Measurements from ENCODE around the gene FITM2. TPM values are rescaled to one million over a fixed set of nuclear protein-coding genes. Genes with fewer than 3 reads are reported as not detected.
A peak's percentile ranks its signal among the peaks of the same experiment; 100 is the strongest.

The FITM2 gene
- total and polyA plus RNA-seq, 2 experiments from 2014 or later = 4.6 to 6.7 TPM

DNA sequence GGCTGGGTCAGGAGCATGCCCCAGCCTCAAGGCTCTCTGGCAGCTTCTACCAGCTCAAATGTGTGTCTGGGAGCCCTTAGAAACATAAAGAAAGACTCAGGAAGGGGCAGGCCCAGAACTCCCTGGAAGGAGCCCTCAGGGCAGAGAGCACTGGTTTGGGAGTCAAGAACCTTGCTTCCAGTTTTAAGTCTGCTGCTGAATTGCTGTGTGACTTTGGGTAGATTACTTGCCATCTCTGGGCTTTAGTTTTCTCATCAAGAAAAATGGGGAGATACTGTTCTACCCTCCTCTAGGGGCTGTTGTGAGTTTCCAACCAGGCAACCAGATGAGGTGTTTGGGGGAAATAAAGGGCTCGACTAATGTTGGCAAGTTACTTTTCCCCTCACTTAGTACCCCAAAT, 55.1 kb downstream of the FITM2 start:
- Histone ChIP-seq H3K27me3 (no peaks in the 10 kb centered on the region), H3K4me1 (ENCODE audit: insufficient read depth) (no peaks in the 10 kb centered on the region), H3K36me3 (replicated peaks; ENCODE audit: insufficient read depth, low read depth) (no peaks in the 10 kb centered on the region), H3K9me3 (ENCODE audit: low read depth) (no peaks in the 10 kb centered on the region), H2AFZ (no peak overlapping the region), H3K79me2 (no peaks in the 10 kb centered on the region), H3K4me2 (no peak overlapping the region), H3K27ac (no peak overlapping the region), H4K20me1 (ENCODE audit: insufficient read depth, poor library complexity, severe bottlenecking) (no peaks in the 10 kb centered on the region), H3K4me3 (no peak overlapping the region), H3K9me2 (replicated peaks; ENCODE audit: insufficient read depth) (no peaks in the 10 kb centered on the region)
- DNase-seq (ENCODE audit: low spot score) = no peak
- WGBS (ENCODE audit: low lambda C conversion rate, missing lambda C conversion rate) = 100% methylated on average over 1 of the region's 1 CpG
- TF ChIP-seq, protein P1, sequence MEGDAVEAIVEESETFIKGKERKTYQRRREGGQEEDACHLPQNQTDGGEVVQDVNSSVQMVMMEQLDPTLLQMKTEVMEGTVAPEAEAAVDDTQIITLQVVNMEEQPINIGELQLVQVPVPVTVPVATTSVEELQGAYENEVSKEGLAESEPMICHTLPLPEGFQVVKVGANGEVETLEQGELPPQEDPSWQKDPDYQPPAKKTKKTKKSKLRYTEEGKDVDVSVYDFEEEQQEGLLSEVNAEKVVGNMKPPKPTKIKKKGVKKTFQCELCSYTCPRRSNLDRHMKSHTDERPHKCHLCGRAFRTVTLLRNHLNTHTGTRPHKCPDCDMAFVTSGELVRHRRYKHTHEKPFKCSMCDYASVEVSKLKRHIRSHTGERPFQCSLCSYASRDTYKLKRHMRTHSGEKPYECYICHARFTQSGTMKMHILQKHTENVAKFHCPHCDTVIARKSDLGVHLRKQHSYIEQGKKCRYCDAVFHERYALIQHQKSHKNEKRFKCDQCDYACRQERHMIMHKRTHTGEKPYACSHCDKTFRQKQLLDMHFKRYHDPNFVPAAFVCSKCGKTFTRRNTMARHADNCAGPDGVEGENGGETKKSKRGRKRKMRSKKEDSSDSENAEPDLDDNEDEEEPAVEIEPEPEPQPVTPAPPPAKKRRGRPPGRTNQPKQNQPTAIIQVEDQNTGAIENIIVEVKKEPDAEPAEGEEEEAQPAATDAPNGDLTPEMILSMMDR (IDR thresholded peaks at IDR 0.05; ENCODE audit: poor library complexity) = no peak
- TF ChIP-seq EZH2 (IDR thresholded peaks at IDR 0.05; ENCODE audit: borderline replicate concordance) = no peak
- TF ChIP-seq EZH2phosphoT487 (IDR thresholded peaks at IDR 0.05; ENCODE audit: low read depth, severe bottlenecking, unreplicated experiment) = no peak

DNA sequence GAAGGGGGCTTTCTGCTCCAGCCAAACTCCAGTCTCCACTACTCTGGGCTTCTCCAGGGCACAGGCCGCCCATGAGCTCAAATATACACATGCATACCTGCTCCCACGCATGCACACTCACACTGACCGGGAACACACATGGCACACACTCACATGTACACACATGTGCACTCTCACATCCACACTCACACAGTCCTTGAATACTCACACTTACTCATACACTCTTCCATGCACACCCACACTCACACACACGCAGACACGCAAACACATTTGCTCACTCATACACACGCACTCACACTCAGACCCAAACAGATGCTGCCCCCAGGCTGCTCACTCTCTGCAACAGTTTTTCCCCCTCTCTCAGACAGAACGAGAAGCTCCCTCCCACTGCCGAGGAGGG, 56.9 kb downstream of the FITM2 start:
- H3K27ac ChIP-seq = no peak overlapping the region
- H3K36me3 ChIP-seq (replicated peaks; ENCODE audit: insufficient read depth, low read depth) = no peaks in the 10 kb centered on the region
- H3K4me1 ChIP-seq (ENCODE audit: insufficient read depth) = no peaks in the 10 kb centered on the region
- no peaks in the 10 kb centered on the region for H3K27me3 ChIP-seq
- WGBS (ENCODE audit: low lambda C conversion rate, missing lambda C conversion rate) = 84% methylated on average over 8 of the region's 8 CpGs
- TF ChIP-seq EZH2 (IDR thresholded peaks at IDR 0.05; ENCODE audit: borderline replicate concordance) (no peak), EZH2phosphoT487 (IDR thresholded peaks at IDR 0.05; ENCODE audit: low read depth, severe bottlenecking, unreplicated experiment) (no peak)
- TF ChIP-seq, protein P1 (IDR thresholded peaks at IDR 0.05; ENCODE audit: poor library complexity) = no peak
- no peaks in the 10 kb centered on the region for H3K79me2 ChIP-seq
- H3K4me3 ChIP-seq = no peak overlapping the region
- H3K9me2 ChIP-seq (replicated peaks; ENCODE audit: insufficient read depth) = no peaks in the 10 kb centered on the region
- H3K9me3 ChIP-seq (ENCODE audit: low read depth) = no peaks in the 10 kb centered on the region
- H2AFZ ChIP-seq = no peak overlapping the region
- no peak for DNase-seq (ENCODE audit: low spot score)
- H3K4me2 ChIP-seq = no peak overlapping the region
- H4K20me1 ChIP-seq (ENCODE audit: insufficient read depth, poor library complexity, severe bottlenecking) = no peaks in the 10 kb centered on the region

DNA sequence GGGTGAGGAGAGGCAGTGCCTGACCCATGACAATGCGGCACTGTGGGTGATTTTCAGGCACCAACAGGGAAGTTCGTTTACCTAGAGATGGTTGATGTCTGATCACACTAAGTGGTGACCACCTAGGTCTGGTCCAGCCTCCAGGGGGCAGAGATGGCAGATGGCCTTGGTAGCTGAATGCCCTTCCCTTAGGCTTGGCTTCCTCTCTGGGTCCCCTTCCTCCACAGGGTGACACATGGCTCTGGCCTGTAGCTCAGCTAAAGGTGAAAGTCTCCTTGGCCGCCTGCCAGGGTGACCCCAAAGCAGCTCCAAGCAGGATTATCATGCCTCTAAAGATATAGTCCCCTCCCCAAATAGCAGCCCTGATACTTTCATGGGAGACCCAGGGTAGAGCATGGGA, 57.5 kb downstream of the FITM2 start:
- no peak overlapping the region for H3K4me3 ChIP-seq
- no peaks in the 10 kb centered on the region for H3K36me3 ChIP-seq (replicated peaks; ENCODE audit: insufficient read depth, low read depth)
- no peak overlapping the region for H3K27ac ChIP-seq
- H3K4me2 ChIP-seq = no peak overlapping the region
- DNase-seq (ENCODE audit: low spot score) = peak; percentile 10
- no peaks in the 10 kb centered on the region for H3K9me2 ChIP-seq (replicated peaks; ENCODE audit: insufficient read depth)
- no peaks in the 10 kb centered on the region for H3K4me1 ChIP-seq (ENCODE audit: insufficient read depth)
- 72% methylated on average over 3 of the region's 3 CpGs for WGBS (ENCODE audit: low lambda C conversion rate, missing lambda C conversion rate)
- no peak overlapping the region for H2AFZ ChIP-seq
- H4K20me1 ChIP-seq (ENCODE audit: insufficient read depth, poor library complexity, severe bottlenecking) = no peaks in the 10 kb centered on the region
- TF ChIP-seq EZH2 (IDR thresholded peaks at IDR 0.05; ENCODE audit: borderline replicate concordance) (no peak), EZH2phosphoT487 (IDR thresholded peaks at IDR 0.05; ENCODE audit: low read depth, severe bottlenecking, unreplicated experiment) (no peak)
- TF ChIP-seq, protein P1 (IDR thresholded peaks at IDR 0.05; ENCODE audit: poor library complexity) = no peak
- no peaks in the 10 kb centered on the region for H3K79me2 ChIP-seq
- H3K27me3 ChIP-seq = peaks cover 2% of the 10 kb centered on the region
- no peaks in the 10 kb centered on the region for H3K9me3 ChIP-seq (ENCODE audit: low read depth)

Small RNA genes within 50 kb of the gene (small RNA-seq; reads per million reads assigned to genes)
- gene RF00019 = not detected

Other genes with a start within 250 kb of the FITM2 start
- 5.7 and 6.6 TPM in 2 replicates for gene JPH2, start 124.0 kb downstream of the FITM2 start, total RNA-seq
- 8.3 and 13.5 TPM in 2 replicates for gene JPH2, start 124.0 kb downstream of the FITM2 start, polyA plus RNA-seq
- gene OSER1, start 100.4 kb downstream of the FITM2 start, total RNA-seq = 34.7 and 42.7 TPM in 2 replicates
- gene OSER1, start 100.4 kb downstream of the FITM2 start, polyA plus RNA-seq = 33.8 and 49.4 TPM in 2 replicates
- gene GDAP1L1, start 63.9 kb downstream of the FITM2 start, total RNA-seq = 0.48 and 2.2 TPM in 2 replicates
- gene GDAP1L1, start 63.9 kb downstream of the FITM2 start, polyA plus RNA-seq = 0.57 and 0.77 TPM in 2 replicates
- gene R3HDML, start 25.8 kb upstream of the FITM2 start, total RNA-seq = 0.23 TPM in 1 of 2 replicates, not detected in the other
- gene R3HDML, start 25.8 kb upstream of the FITM2 start, polyA plus RNA-seq = 0.21 TPM in 1 of 2 replicates, not detected in the other
- gene HNF4A, start 44.5 kb upstream of the FITM2 start, total RNA-seq = 66.7 and 88.0 TPM in 2 replicates
- gene HNF4A, start 44.5 kb upstream of the FITM2 start, polyA plus RNA-seq = 27.9 and 38.2 TPM in 2 replicates
- gene TTPAL, start 164.7 kb upstream of the FITM2 start, total RNA-seq = 11.9 and 12.9 TPM in 2 replicates
- gene TTPAL, start 164.7 kb upstream of the FITM2 start, polyA plus RNA-seq = 10.3 and 14.7 TPM in 2 replicates
- 80.0 and 96.9 TPM in 2 replicates for gene SERINC3, start 210.9 kb upstream of the FITM2 start, total RNA-seq
- 119 and 128 TPM in 2 replicates for gene SERINC3, start 210.9 kb upstream of the FITM2 start, polyA plus RNA-seq

Measured in hepatocyte (in vitro differentiated cells).